ENCODE results near the gene OXA1L.
"Not testable (repeated sequence)": the region's sequence is repeated elsewhere in the genome, so short reads cannot be mapped to it uniquely, and the experiment has no call there.

The OXA1L gene

GRCh38 chr14:22766457-22767322 is at the start of gene OXA1L:
Gene OXA1L (plus strand): TSS chr14:22766688. CDS start chr14:22766702, 14 bp downstream.
- peak; percentile 97 for DNase-seq

DNA sequence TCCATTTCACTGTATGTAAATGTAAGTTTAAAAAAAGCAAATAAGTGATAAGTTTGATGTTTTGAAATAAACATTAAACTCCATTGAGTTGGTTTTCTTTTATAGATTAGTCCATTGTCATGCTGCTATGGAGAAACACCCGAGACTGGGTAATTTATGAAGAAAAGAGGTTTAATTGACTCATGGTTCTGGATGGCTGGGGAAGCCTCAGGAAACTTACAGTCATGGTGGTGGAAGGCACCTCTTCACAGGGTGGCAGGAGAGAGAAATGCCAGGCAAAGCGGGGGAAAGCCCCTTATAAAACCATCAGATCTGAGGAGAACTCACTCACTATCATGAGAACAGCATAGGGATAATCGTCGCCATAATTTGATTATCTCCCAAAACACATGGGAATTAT is 48.4 kb upstream of the OXA1L start:
- no peak for DNase-seq

GRCh38 chr14:22721213-22721612 is 45.3 kb upstream of the OXA1L start:
- DNase-seq, result no peak

- DNase-seq, result no peak
These were observed 42.7 kb upstream of the OXA1L start for GRCh38 chr14:22723815-22724214.

GRCh38 chr14:22724847-22725246 is 41.6 kb upstream of the OXA1L start:
- DNase-seq, result not testable (repeated sequence)

DNA sequence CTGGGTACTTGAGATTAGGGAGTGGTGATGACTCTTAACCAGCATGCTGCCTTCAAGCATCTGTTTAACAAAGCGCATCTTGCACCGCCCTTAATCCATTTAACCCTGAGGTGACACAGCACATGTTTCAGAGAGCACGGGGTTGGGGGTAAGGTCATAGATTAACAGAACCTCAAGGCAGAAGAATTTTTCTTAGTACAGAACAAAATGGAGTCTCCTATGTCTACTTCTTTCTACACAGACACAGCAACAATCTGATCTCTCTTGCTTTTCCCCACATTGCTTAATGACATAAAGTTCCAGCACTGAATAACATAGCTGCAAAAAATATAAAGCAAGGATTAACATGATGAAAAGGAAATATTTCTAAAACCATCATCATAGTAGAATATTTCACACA is 41.1 kb upstream of the OXA1L start:
- not testable (repeated sequence) for DNase-seq

DNA sequence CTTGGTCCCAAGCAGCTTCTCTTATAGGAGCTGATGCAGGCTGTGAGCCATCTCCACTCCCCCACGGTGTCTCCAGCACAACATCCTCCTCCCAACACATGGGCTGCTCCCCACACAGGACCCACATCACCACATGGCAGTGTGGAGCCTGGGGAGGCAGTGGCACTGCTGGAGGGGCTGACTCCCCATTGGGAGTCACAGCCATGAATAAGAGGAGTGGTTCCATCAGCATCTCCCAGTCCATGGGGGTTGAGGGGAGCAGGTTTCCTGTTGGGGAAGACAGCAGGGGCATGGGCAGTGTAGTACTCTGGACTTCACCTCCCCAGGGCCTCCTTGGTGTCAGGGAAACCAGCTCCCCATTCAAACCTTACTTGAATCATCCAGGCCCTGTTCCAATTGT is 40.5 kb upstream of the OXA1L start:
- DNase-seq, result no peak

DNA sequence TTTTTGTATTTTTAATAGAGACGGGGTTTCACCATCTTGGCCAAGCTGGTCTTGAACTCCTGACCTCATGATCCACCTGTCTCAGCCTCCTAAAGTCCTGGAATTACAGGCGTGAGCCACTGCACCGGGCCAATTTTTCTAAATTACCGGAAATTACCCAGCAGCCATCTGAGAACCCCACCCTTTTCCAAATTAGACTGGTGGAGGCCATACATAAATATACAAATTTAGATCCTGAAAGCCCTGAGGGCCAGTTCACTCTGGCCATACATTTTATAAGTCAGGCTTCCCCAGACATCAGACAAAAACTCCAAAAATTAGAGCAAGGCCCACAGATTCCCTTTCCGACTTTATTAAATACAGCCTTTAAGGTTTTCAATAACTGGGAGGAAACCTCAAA is 34.4 kb upstream of the OXA1L start:
- DNase-seq, result not testable (repeated sequence)

DNA sequence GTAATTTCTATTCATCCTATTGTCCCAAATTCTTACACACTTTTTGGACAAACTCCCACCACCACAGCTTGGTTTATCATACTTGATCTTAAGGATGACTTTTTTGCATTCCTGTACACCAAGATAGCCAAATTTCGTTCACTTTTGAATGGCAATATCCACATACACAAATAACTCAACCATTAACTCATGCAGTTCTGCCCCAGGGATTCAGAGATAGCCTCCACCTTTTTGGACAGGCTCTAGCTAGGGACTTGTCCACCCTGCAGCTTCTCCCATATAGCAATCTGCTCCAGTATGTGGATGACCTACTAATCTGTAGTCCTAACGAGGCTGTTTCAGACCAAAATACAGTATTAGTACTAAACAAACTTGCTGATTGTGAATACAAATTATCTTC is 32.7 kb upstream of the OXA1L start:
- DNase-seq, result no peak

DNA sequence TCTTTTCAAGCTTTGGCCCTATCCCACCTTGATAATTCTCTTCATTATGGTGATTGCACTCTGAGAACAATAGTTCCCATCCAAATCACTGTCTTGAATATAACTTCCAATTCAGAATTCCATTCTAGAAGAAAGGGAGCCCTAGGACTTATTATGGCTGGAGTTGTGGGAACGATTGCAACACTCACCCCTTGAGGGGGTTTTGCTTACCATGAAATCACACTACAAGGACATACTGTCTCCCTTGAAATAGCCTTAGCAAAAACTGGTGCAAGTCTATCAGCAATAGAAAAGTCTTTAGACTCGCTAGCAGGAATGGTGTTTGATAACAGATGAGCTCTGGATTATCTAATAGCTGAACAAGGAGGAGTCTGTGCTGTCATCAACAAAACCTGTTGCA is 31.4 kb upstream of the OXA1L start:
- DNase-seq, result no peak

DNA sequence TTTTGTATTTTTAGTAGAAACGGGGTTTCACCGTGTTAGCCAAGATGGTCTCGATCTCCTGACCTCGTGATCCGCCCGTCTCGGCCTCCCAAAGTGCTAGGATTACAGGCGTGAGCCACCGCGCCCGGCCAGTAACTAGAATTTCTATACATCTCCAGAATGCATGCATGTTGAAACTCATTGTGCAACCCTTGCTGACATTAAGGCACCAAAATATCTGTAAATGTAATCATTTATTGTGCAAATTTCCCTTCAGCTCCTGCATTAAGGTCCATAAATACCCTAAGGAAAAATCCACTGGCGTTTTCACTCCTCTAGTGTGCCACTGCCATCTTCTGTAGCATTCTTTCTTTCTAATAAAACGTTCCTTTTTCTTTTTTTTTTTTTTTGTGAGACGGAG is 30.1 kb upstream of the OXA1L start:
- not testable (repeated sequence) for DNase-seq

DNA sequence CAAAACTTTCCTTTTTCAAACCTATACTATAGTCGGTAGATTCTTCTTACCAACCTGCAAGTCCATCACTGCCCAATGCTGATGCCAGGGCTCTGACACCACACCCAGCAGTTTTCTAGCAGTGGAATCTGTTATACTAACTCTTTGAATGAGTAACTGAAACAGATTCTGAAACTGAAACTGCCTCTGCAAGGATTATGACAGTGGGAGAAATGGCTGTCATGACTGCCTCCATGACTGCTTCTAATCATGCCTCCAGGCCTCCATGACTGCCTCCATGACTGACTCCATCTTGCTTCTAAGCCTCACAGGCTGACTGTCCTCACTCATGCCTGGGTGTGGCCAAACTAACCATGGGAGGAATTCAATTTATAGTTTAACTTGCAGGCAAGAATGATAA is 29.4 kb upstream of the OXA1L start:
- DNase-seq, result no peak

- DNase-seq, result no peak
These were observed 27.1 kb upstream of the OXA1L start for GRCh38 chr14:22739423-22739822.

DNA sequence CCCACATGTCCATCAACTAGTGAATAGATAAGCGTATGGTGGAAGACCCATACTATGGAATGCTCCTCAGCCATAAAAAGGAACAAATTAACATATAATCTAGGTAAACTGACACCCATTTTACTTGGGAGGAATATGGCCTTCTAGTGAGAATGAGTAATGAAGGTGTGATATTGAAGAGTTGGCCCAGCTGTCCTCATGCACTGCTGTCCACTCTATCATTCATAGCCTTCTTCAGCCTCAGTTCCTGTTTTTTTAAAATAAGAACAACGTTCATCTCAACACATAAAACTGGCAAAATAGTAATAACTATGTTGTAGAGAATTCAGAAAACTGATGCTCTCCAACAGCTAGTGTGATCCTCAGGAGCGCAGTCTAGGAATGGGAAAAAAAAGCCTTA is 26.5 kb upstream of the OXA1L start:
- DNase-seq, result no peak

- no peak for DNase-seq
These were observed 18.7 kb upstream of the OXA1L start for GRCh38 chr14:22747769-22748168.

DNA sequence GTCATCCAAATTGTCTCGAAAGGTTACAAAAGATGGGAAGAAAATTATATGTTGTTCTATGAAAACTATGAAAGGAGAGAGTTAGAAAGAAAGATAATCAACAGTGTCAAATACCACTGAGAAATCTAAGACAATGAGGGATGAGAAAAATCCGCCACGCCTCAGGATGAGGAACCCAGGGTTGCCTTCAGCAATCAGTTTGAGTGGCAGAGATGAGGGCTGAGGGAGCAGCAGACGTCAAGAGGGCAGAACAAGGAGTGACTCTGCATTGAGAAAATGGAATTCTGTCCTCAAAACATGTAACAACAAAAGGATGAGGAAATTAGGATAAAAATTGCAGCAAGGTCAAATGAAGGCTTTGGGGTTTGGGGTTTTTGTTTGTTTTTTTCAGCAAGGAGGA is 18.3 kb upstream of the OXA1L start:
- no peak for DNase-seq

GRCh38 chr14:22748631-22749068 is 17.8 kb upstream of the OXA1L start:
- DNase-seq, result no peak

GRCh38 chr14:22752422-22752821 is 14.1 kb upstream of the OXA1L start:
- DNase-seq, result no peak

- peak; percentile 15 for DNase-seq
These were observed 12.9 kb upstream of the OXA1L start for GRCh38 chr14:22753586-22753985.

- DNase-seq, result not testable (repeated sequence)
These were observed 8.4 kb upstream of the OXA1L start for GRCh38 chr14:22757972-22758650.

- no peak for DNase-seq
These were observed 4.8 kb upstream of the OXA1L start for GRCh38 chr14:22761734-22762133.

- no peak for DNase-seq
These were observed 2.1 kb upstream of the OXA1L start for GRCh38 chr14:22764382-22764781.

- DNase-seq, result no peak
These were observed 768 bp downstream of the OXA1L start for GRCh38 chr14:22767323-22767589.

GRCh38 chr14:22768947-22769346 is 2.5 kb downstream of the OXA1L start:
- DNase-seq, result no peak

- no peak for DNase-seq
These were observed 2.9 kb downstream of the OXA1L start for GRCh38 chr14:22769369-22769768.

All from NCI-H446 treated with DMSO at 0.1 percent for 48 hours (cell line).